HG03139 (cell line): ENCODE results near the gene CRACR2B.

Source experiments
- ATAC-seq: cut with Tn5 transposase; IDR thresholded peaks from one replicate; pipeline ENCODE4 v1.9.1; 2021; ENCODE audit not compliant: unreplicated experiment

Gene CRACR2B

GRCh38 chr11:825366-826226 is 2.1 kb upstream of the CRACR2B start:
- no peak for ATAC-seq

- ATAC-seq, result no peak
Observed at GRCh38 chr11:826227-826621, 1.5 kb upstream of the CRACR2B start.

GRCh38 chr11:826836-827145 is 928 bp upstream of the CRACR2B start:
- ATAC-seq, result no peak

GRCh38 chr11:827146-827896 is 398 bp upstream of the CRACR2B start:
- ATAC-seq, result no peak

- no peak for ATAC-seq
Observed at GRCh38 chr11:828506-829175, 922 bp downstream of the CRACR2B start.

GRCh38 chr11:829176-829846 is 1.6 kb downstream of the CRACR2B start:
- no peak for ATAC-seq

- no peak for ATAC-seq
Observed at GRCh38 chr11:829847-830294, 2.2 kb downstream of the CRACR2B start.

GRCh38 chr11:830295-831117 is 2.8 kb downstream of the CRACR2B start:
- no peak for ATAC-seq

GRCh38 chr11:831118-831864 is 3.6 kb downstream of the CRACR2B start:
- no peak for ATAC-seq

GRCh38 chr11:831961-832528 is 4.3 kb downstream of the CRACR2B start:
- no peak for ATAC-seq

GRCh38 chr11:832529-833113 is 4.9 kb downstream of the CRACR2B start, which contains the start of gene CD151:
CD151 (plus strand) TSS chr11:832952; CDS start chr11:836070, 3,118 bp downstream.
- ATAC-seq, result no peak

- ATAC-seq, result no peak
Observed at GRCh38 chr11:833114-833791, 5.5 kb downstream of the CRACR2B start.

GRCh38 chr11:833849-834311 is 6.2 kb downstream of the CRACR2B start:
- no peak for ATAC-seq

- ATAC-seq, result no peak
Observed at GRCh38 chr11:834371-835316, 6.9 kb downstream of the CRACR2B start.

GRCh38 chr11:836274-836673 is 8.6 kb downstream of the CRACR2B start:
- ATAC-seq, result no peak

- no peak for ATAC-seq
Observed at GRCh38 chr11:836700-837099, 9.0 kb downstream of the CRACR2B start.
